GM04504 (cell line): ENCODE results near the gene ZNF398.
"Not testable (repeated sequence)": the region's sequence is repeated elsewhere in the genome, so short reads cannot be mapped to it uniquely, and the experiment has no call there.

Source experiments
- DNase-seq: peaks from one replicate; pipeline ENCODE4 v3.0.0-alpha.2; 2012; ENCODE audit warnings: low read depth

Gene ZNF398

DNA sequence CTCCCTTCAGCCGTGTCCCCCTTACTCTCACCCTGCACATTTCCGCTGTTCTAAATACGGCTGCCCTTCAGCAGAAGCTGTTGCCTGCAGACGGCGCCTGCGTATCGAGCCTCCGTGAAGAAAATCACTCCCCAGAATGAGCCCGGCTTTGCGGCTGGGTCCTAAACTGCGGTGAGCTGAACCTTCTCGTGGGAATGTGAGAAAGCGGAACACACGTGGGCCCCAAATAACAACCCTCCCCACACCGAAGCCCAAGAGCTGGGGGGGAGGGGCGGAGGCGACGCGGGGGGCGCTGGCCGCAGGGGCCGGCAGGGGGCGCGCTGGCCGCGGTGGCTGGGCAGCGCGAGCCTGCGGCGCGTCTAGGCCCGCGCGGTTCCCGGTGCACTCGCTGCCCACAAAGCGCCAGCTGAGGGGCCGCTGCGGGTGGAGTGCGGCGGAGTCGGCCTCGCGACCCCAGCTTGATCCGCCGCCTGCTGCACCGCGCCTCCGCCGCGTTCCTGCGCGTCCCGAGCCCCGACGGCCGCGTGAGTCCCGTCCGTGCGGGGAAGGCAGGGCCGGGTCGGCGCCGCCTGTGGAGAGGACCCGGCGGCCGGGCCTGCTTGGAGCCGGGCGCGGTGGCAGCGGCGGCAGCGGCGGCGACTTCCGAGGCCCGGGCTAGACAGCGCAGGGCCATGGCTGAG, at the start of gene ZNF398:
Gene ZNF398 (plus strand): TSS at position 382 of the 680 bp plus-strand sequence. CDS start 290 bp downstream, at position 672.
- DNase-seq: no peak

GRCh38 chr7:149099058-149099457, 48.2 kb upstream of the ZNF398 start:
- no peak for DNase-seq

- DNase-seq: no peak
These were observed 46.4 kb upstream of the ZNF398 start for GRCh38 chr7:149100821-149101220.

DNA sequence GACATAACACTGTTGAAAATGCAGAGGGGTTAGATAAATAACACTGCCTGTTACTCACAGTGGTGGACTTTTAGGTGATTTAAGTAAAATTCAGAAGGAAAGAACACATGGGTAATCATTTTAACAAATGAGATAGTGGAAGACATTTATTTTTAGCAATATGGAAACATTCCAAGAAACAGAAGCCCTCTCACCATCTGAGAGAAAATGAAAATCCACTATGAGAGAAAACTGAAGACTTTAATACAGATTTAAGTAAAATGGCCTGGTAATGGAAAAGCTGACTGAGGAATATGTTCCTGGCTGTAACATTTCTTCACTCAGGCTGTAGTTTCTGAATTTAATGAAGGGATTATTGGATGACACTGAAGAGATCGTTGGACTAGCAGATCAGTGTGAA, 44.6 kb upstream of the ZNF398 start:
- DNase-seq: no peak

GRCh38 chr7:149103424-149103823, 43.8 kb upstream of the ZNF398 start:
- DNase-seq: no peak

DNA sequence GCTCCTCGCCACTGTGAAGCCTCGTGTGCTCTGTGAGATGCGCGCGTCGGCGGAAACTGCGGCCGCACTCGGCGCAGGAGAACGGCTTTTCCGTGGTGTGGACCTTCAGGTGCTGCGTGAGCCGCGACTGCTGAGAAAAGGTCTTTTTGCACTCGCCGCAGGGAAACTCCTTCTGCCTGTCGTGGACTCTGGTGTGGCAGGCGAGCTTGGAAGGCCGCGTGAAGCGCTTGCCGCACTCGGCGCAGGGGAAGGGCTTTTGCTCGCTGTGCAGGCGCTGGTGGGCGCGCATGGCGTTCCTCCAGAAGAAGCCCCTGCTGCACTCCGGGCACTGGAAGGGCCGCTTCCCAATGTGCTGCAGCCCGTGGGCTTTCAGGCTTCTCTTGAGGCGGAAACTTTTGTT, 43.0 kb upstream of the ZNF398 start:
- DNase-seq: no peak

GRCh38 chr7:149104749-149105148, 42.5 kb upstream of the ZNF398 start:
- no peak for DNase-seq

DNA sequence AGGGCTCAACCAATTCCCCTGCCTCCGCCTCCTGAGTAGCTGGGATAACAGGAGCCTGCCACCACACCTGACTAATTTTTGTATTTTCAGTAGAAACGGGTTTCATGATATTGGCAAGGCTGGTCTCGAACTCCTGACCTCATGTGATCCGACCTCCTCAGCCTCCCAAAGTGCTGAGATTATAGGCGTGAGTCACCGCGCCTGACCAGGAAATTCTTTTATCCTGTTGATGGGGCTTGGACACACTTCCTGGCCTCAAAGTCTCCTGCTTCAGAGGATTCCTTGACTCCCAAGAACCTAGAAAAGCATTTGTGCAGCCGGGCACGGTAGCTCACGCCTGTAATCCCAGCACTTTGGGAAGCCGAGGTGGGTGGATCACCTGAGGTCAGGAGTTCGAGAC, 37.3 kb upstream of the ZNF398 start:
- DNase-seq: no peak

GRCh38 chr7:149125189-149125862, 21.9 kb upstream of the ZNF398 start:
- no peak for DNase-seq

- peak; percentile 81 for DNase-seq
These were observed 21.2 kb upstream of the ZNF398 start, which contains the start of gene ZNF425 for GRCh38 chr7:149125863-149126661. TSS of gene ZNF425 (minus strand) at chr7:149126324. CDS start at chr7:149126213, 111 bp downstream.

- no peak for DNase-seq
These were observed 20.5 kb upstream of the ZNF398 start for GRCh38 chr7:149126662-149127266.

DNA sequence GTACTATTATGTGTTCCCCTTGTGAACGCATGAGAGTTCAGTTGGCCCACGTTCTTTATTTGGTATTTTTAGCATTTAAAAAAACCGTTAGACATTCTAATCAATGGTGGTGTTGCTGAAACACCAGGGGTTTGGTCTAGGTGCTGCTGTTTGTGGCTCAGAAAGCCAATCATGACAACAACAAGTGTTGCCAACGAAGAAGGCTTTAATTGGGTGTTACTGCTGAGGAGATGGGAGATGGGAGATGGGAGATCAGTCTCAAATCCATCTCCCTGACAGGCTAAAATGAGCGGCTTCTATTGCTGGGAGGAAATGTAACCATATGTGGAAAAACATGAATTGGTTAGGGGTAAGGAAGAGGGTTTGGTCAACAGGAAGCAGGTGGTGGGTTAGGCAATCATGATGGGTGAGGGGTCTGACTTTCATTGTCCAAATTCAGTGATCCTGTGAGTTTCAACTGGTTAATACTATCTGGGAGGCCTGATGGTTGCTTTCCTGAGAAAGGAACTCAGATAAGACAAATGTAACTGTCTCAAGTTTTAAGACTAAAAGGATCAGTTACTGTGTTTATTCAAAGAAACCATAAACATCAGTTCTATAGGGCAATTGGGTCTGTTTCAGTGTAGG, 16.6 kb upstream of the ZNF398 start:
- DNase-seq: no peak

GRCh38 chr7:149133028-149133710, 14.1 kb upstream of the ZNF398 start:
- no peak for DNase-seq

- DNase-seq: no peak
These were observed 11.1 kb upstream of the ZNF398 start for GRCh38 chr7:149136118-149136517.

GRCh38 chr7:149140831-149141230, 6.4 kb upstream of the ZNF398 start:
- no peak for DNase-seq

- DNase-seq: no peak
These were observed 5.4 kb upstream of the ZNF398 start for GRCh38 chr7:149141893-149142292.

DNA sequence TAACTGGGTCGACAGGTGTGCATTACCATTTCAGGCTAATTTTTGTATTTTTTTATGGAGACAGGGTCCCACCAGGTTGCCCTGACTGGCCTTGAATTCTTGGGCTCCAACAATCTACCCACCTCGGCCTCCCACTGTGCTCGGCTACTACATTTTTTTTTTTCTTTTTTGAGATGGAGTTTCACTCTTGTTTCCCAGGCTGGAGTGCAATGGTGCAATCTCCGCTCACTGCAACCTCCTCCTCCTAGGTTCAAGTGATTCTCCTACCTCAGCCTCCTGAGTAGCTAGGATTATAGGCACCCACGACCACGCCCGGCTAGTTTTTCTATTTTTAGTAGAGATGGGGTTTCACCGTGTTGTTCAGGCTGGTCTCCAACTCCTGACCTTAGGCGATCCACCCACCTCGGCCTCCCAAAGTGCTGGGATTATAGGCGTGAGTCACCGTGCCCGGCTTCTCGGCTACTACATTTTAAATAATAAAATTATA, 2.8 kb upstream of the ZNF398 start:
- not testable (repeated sequence) for DNase-seq

DNA sequence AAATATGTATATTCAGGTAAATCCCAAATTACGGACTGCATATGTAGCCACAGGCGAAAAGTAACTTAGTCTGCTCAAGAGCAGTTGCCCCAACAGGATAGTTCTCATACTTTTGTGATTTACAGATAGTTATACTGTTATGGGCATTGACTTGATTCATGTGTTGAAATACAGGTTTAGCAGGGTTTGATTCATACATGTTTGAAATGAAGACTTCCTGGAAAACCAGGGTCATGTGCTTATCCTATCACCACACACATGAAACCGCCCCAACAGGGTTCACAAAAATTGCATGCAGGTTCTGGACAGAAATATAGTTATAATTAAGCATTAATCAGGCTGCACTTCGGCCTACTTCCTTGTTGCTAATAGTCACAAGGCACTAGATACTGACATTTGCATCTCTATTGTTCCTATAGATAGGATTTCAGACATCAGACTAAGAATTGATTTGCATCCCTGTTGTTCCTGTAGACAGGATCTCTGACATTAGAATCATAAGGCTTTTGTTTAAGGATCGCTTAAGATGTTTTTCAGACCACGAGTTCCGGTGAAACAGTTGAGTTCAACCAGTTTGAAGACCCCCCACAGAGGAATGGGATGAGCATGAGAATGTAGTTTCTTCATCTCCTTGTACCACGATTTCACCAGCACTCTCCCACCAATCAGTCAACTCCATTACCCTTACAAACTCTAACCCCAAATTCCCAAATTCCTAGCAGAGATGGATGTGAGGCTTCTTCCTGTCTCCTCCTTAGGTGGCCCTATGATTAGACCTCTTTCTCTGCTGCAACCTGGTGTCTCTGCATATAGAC, 2.0 kb upstream of the ZNF398 start:
- DNase-seq: no peak

DNA sequence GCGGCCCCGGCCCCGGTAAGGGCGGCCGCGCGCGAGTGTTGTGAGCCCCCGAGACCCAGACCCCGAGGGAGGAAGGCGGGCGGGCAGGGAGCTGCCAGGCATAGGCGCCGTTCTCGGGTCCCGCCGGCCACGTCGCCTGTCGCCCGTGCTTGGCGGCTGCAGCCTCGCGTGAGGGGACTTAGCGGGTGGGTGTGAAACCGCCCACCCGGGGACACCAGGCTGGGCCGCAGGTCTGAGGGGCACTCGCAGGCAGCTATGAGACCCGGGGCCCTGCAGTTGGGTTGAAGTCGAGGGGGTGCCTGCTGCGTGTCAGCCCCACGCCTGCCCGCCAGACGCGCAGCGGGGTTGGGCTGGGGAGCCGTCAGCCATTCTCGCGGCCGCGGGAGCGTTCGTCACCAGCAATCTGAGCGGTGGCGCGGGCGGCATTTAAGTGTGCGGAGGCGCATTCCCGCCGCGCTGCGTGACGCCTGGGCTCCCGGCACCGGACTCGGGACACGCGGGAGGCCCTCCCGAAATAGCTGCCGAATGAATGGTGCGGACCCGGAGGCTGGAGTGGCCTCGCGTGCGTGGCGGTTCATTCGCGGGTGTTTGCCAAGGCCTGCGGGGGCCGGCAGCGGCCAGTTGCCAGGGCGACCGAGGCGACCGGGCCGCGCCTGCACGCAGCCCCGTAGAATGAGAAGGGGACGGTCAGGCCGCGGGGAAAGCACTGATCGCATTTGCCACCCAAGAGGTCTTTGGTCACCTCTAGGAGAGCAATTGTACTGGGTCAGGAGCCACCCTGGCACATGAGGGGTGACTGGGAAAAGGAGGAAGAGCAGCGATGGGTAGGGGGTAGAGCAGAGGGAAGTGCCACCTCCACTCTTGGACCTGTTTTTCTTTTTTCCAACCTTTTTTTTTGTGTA, 750 bp downstream of the ZNF398 start:
- DNase-seq: no peak
